ENCODE data around the gene FAM47C. TPM values are rescaled to one million over a fixed set of nuclear protein-coding genes. Genes with fewer than 3 reads are reported as not detected.
"Not testable (repeated sequence)": the region's sequence is repeated elsewhere in the genome, so short reads cannot be mapped to it uniquely, and the experiment has no call there.

FAM47C gene
- not detected in 2 replicates for total RNA-seq (2014; rRNA removed; shearing (Covaris generic))

GRCh38 chrX:37008182-37008581, at the start of gene FAM47C:
Gene FAM47C, plus strand, starts transcription at chrX:37008366. Its CDS starts 45 bp downstream, at chrX:37008411.
- not testable (repeated sequence) for H3K4me1 ChIP-seq (replicated peaks)

GRCh38 chrX:36961590-36961989, 46.6 kb upstream of the FAM47C start:
- Histone ChIP-seq H3K36me3 (no peaks in the 10 kb centered on the region), H3K27ac (no peak overlapping the region), H3K9me3 (replicated peaks) (no peaks in the 10 kb centered on the region), H3K27me3 (replicated peaks) (no peaks in the 10 kb centered on the region), H3K4me1 (replicated peaks) (no peaks in the 10 kb centered on the region), H3K4me3 (no peak overlapping the region)
- DNase-seq (ENCODE audit: low read depth in 1 of 2, low spot score in 2 of 2) = no peak

More at GRCh38 chrX:37008182-37008581, at the start of gene FAM47C:
- not testable (repeated sequence) for DNase-seq (ENCODE audit: low read depth in 1 of 2, low spot score in 2 of 2); H3K4me3 ChIP-seq; H3K9me3 ChIP-seq (replicated peaks); H3K27me3 ChIP-seq (replicated peaks); H3K36me3 ChIP-seq; H3K27ac ChIP-seq

- no peaks in the 10 kb centered on the region for H3K36me3 ChIP-seq
- H3K9me3 ChIP-seq (replicated peaks) = no peaks in the 10 kb centered on the region
- DNase-seq (ENCODE audit: low read depth in 1 of 2, low spot score in 2 of 2) = no peak
- H3K27me3 ChIP-seq (replicated peaks) = no peaks in the 10 kb centered on the region
- H3K4me1 ChIP-seq (replicated peaks) = no peaks in the 10 kb centered on the region
- no peak overlapping the region for H3K27ac ChIP-seq
- no peak overlapping the region for H3K4me3 ChIP-seq
Measured at GRCh38 chrX:36963069-36963808, 44.9 kb upstream of the FAM47C start.

GRCh38 chrX:36963852-36964251, 44.3 kb upstream of the FAM47C start:
- DNase-seq (ENCODE audit: low read depth in 1 of 2, low spot score in 2 of 2) = no peak
- Histone ChIP-seq H3K36me3 (no peaks in the 10 kb centered on the region), H3K4me1 (replicated peaks) (no peaks in the 10 kb centered on the region), H3K9me3 (replicated peaks) (no peaks in the 10 kb centered on the region), H3K27me3 (replicated peaks) (no peaks in the 10 kb centered on the region), H3K27ac (no peak overlapping the region), H3K4me3 (no peak overlapping the region)

- no peak overlapping the region for H3K27ac ChIP-seq
- no peaks in the 10 kb centered on the region for H3K9me3 ChIP-seq (replicated peaks)
- no peaks in the 10 kb centered on the region for H3K36me3 ChIP-seq
- H3K4me3 ChIP-seq = no peak overlapping the region
- no peak for DNase-seq (ENCODE audit: low read depth in 1 of 2, low spot score in 2 of 2)
- no peaks in the 10 kb centered on the region for H3K27me3 ChIP-seq (replicated peaks)
- H3K4me1 ChIP-seq (replicated peaks) = no peaks in the 10 kb centered on the region
Measured at GRCh38 chrX:36973575-36973974, 34.6 kb upstream of the FAM47C start.

GRCh38 chrX:36974911-36975310, 33.3 kb upstream of the FAM47C start:
- no peaks in the 10 kb centered on the region for H3K9me3 ChIP-seq (replicated peaks)
- no peak overlapping the region for H3K4me3 ChIP-seq
- DNase-seq (ENCODE audit: low read depth in 1 of 2, low spot score in 2 of 2) = no peak
- H3K36me3 ChIP-seq = no peaks in the 10 kb centered on the region
- no peaks in the 10 kb centered on the region for H3K4me1 ChIP-seq (replicated peaks)
- H3K27ac ChIP-seq = no peak overlapping the region
- no peaks in the 10 kb centered on the region for H3K27me3 ChIP-seq (replicated peaks)

- Histone ChIP-seq H3K4me1 (replicated peaks) (no peaks in the 10 kb centered on the region), H3K27me3 (replicated peaks) (no peaks in the 10 kb centered on the region), H3K9me3 (replicated peaks) (no peaks in the 10 kb centered on the region), H3K4me3 (no peak overlapping the region), H3K36me3 (no peaks in the 10 kb centered on the region), H3K27ac (no peak overlapping the region)
- no peak for DNase-seq (ENCODE audit: low read depth in 1 of 2, low spot score in 2 of 2)
Measured at GRCh38 chrX:36978886-36979285, 29.3 kb upstream of the FAM47C start.

- Histone ChIP-seq H3K9me3 (replicated peaks) (no peaks in the 10 kb centered on the region), H3K4me1 (replicated peaks) (no peaks in the 10 kb centered on the region), H3K27me3 (replicated peaks) (no peaks in the 10 kb centered on the region), H3K4me3 (no peak overlapping the region), H3K27ac (no peak overlapping the region), H3K36me3 (no peaks in the 10 kb centered on the region)
- no peak for DNase-seq (ENCODE audit: low read depth in 1 of 2, low spot score in 2 of 2)
Measured at GRCh38 chrX:36983831-36984230, 24.3 kb upstream of the FAM47C start.

GRCh38 chrX:36985416-36986209, 22.6 kb upstream of the FAM47C start:
- H3K9me3 ChIP-seq (replicated peaks); H3K36me3 ChIP-seq; H3K4me3 ChIP-seq; DNase-seq (ENCODE audit: low read depth in 1 of 2, low spot score in 2 of 2); H3K27ac ChIP-seq; H3K27me3 ChIP-seq (replicated peaks); H3K4me1 ChIP-seq (replicated peaks): not testable (repeated sequence)

- no peaks in the 10 kb centered on the region for H3K4me1 ChIP-seq (replicated peaks)
- H3K9me3 ChIP-seq (replicated peaks) = no peaks in the 10 kb centered on the region
- H3K27me3 ChIP-seq (replicated peaks) = no peaks in the 10 kb centered on the region
- no peak overlapping the region for H3K4me3 ChIP-seq
- no peak for DNase-seq (ENCODE audit: low read depth in 1 of 2, low spot score in 2 of 2)
- H3K36me3 ChIP-seq = no peaks in the 10 kb centered on the region
- no peak overlapping the region for H3K27ac ChIP-seq
Measured at GRCh38 chrX:36986231-36986630, 21.9 kb upstream of the FAM47C start.

GRCh38 chrX:36987212-36987611, 21.0 kb upstream of the FAM47C start:
- H3K27ac ChIP-seq; H3K4me1 ChIP-seq (replicated peaks); H3K27me3 ChIP-seq (replicated peaks); DNase-seq (ENCODE audit: low read depth in 1 of 2, low spot score in 2 of 2); H3K36me3 ChIP-seq; H3K9me3 ChIP-seq (replicated peaks); H3K4me3 ChIP-seq: not testable (repeated sequence)

- Histone ChIP-seq H3K4me1 (replicated peaks) (no peaks in the 10 kb centered on the region), H3K27me3 (replicated peaks) (no peaks in the 10 kb centered on the region), H3K27ac (no peak overlapping the region), H3K4me3 (no peak overlapping the region), H3K9me3 (replicated peaks) (no peaks in the 10 kb centered on the region), H3K36me3 (no peaks in the 10 kb centered on the region)
- DNase-seq (ENCODE audit: low read depth in 1 of 2, low spot score in 2 of 2) = no peak
Measured at GRCh38 chrX:37000140-37000539, 8.0 kb upstream of the FAM47C start.

GRCh38 chrX:37010496-37010895, 2.3 kb downstream of the FAM47C start:
- Histone ChIP-seq H3K9me3 (replicated peaks) (no peaks in the 10 kb centered on the region), H3K36me3 (no peaks in the 10 kb centered on the region), H3K27ac (no peak overlapping the region), H3K27me3 (replicated peaks) (no peaks in the 10 kb centered on the region), H3K4me3 (no peak overlapping the region), H3K4me1 (replicated peaks) (no peaks in the 10 kb centered on the region)
- no peak for DNase-seq (ENCODE audit: low read depth in 1 of 2, low spot score in 2 of 2)

- not testable (repeated sequence) for H3K4me3 ChIP-seq; DNase-seq (ENCODE audit: low read depth in 1 of 2, low spot score in 2 of 2); H3K27me3 ChIP-seq (replicated peaks); H3K27ac ChIP-seq; H3K4me1 ChIP-seq (replicated peaks); H3K36me3 ChIP-seq; H3K9me3 ChIP-seq (replicated peaks)
Measured at GRCh38 chrX:37034260-37034659, 26.1 kb downstream of the FAM47C start.

All from SJSA1 (cell line).